ENCODE data around the gene HDHD3.

The HDHD3 gene

DNA sequence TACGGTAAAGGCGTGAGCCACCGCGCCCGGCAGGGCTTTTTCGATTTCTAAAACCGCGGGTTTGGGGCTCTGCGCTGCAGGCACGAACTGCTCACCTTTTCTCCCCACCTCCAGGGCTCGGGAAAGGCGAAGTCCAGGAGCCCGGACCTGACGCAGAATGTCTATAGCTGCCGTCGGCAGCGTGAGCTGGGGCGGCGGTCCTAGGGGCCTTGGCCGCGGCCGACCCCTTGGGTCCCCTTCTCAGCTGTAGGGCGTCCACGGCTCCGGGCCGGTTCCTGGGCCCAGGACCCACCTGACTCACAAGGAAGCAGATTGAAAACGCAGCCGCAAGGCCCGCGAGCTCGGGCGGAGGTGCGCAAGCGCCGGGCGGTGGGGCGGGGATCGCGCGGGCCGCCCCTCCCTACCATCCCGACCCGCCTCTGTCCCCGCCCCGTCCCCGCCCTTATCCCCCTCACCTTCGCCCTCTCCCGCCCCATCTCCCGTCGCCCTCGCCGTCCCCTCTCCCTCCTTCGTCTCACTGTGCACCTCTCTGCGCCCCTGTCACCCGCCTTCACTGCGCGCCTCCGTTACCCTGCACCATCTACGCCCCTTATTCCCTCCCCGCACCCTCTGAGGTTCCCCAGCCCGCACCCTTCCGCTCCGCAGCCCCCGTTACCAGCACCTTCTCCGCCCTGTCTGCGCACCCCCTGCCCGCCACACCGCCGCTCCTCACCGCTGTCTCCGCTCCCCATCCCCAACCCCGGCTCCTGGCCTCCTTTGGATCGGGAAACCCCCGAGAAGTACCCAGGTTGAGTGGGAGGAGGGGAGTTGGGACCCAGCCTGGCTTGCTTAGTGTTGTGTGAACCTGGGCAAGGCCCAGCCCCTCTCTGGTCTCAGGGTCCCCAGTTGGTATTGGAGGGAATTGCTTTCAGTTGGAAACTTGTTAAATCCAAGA is at the start of gene HDHD3:
TSS of gene HDHD3 (minus strand) at position 353 of the 934 bp plus-strand sequence. CDS start 2,632 bp downstream, outside the sequence.
- peak within 1 kb of the TSS; percentile 69 for H3K9ac ChIP-seq
- peak within 1 kb of the TSS; percentile 82 for H3K4me3 ChIP-seq (ENCODE audit: low read depth, low read length)
- TF ChIP-seq, protein P1, sequence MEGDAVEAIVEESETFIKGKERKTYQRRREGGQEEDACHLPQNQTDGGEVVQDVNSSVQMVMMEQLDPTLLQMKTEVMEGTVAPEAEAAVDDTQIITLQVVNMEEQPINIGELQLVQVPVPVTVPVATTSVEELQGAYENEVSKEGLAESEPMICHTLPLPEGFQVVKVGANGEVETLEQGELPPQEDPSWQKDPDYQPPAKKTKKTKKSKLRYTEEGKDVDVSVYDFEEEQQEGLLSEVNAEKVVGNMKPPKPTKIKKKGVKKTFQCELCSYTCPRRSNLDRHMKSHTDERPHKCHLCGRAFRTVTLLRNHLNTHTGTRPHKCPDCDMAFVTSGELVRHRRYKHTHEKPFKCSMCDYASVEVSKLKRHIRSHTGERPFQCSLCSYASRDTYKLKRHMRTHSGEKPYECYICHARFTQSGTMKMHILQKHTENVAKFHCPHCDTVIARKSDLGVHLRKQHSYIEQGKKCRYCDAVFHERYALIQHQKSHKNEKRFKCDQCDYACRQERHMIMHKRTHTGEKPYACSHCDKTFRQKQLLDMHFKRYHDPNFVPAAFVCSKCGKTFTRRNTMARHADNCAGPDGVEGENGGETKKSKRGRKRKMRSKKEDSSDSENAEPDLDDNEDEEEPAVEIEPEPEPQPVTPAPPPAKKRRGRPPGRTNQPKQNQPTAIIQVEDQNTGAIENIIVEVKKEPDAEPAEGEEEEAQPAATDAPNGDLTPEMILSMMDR (IDR thresholded peaks at IDR 0.05), result no peak
- no peaks in the 10 kb centered on the region for H3K79me2 ChIP-seq
- no peaks in the 10 kb centered on the region for H3K36me3 ChIP-seq (ENCODE audit: control insufficient read depth, insufficient read depth, low read length)
- H3K27me3 ChIP-seq (ENCODE audit: control insufficient read depth, insufficient read depth, low read length), result no peaks in the 10 kb centered on the region
- peak within 1 kb of the TSS; percentile 72 for H2AFZ ChIP-seq
- H3K4me1 ChIP-seq, result peaks cover 14% of the 10 kb centered on the region
- H3K9me3 ChIP-seq (ENCODE audit: control insufficient read depth, low read length), result no peaks in the 10 kb centered on the region
- peak within 1 kb of the TSS; percentile 84 for H3K4me2 ChIP-seq (ENCODE audit: low read length)
- peak within 1 kb of the TSS; percentile 92 for H3K27ac ChIP-seq

- Histone ChIP-seq H2AFZ (no peak overlapping the region), H3K4me3 (ENCODE audit: low read depth, low read length) (no peak overlapping the region), H3K9me3 (ENCODE audit: control insufficient read depth, low read length) (no peaks in the 10 kb centered on the region), H3K9ac (no peak overlapping the region), H3K4me1 (no peaks in the 10 kb centered on the region), H3K4me2 (ENCODE audit: low read length) (no peak overlapping the region), H3K27ac (no peak overlapping the region), H3K27me3 (ENCODE audit: control insufficient read depth, insufficient read depth, low read length) (no peaks in the 10 kb centered on the region), H3K79me2 (no peaks in the 10 kb centered on the region), H3K36me3 (ENCODE audit: control insufficient read depth, insufficient read depth, low read length) (no peaks in the 10 kb centered on the region)
- TF ChIP-seq, protein P1 (IDR thresholded peaks at IDR 0.05), result no peak
These were observed 48.3 kb upstream of the HDHD3 start for GRCh38 chr9:113425072-113425471.

DNA sequence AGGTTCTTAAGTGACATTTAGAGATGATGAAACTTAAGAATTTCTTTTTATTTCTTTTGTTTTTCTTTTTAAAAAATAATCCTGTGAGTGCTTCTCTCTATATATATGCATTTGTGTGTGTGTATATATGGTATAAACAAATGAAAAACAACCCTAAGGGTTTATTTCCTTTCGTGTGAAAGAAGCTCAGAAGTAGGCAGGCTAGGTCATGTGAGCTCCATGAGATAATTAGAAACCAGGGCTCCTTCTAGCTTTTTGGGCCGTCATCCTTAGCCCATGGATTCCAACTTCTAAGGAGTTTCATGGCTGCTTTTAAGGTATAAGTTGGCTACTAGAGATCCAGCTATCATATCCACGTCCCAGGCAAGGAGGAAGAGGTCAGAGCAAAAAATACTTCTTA is 44.9 kb upstream of the HDHD3 start:
- Histone ChIP-seq H3K27ac (no peak overlapping the region), H2AFZ (no peak overlapping the region), H3K36me3 (ENCODE audit: control insufficient read depth, insufficient read depth, low read length) (no peaks in the 10 kb centered on the region), H3K4me3 (ENCODE audit: low read depth, low read length) (no peak overlapping the region), H3K79me2 (no peaks in the 10 kb centered on the region), H3K9ac (no peak overlapping the region), H3K4me1 (no peaks in the 10 kb centered on the region), H3K27me3 (ENCODE audit: control insufficient read depth, insufficient read depth, low read length) (no peaks in the 10 kb centered on the region), H3K9me3 (ENCODE audit: control insufficient read depth, low read length) (no peaks in the 10 kb centered on the region), H3K4me2 (ENCODE audit: low read length) (no peak overlapping the region)
- TF ChIP-seq, protein P1 (IDR thresholded peaks at IDR 0.05), result no peak

DNA sequence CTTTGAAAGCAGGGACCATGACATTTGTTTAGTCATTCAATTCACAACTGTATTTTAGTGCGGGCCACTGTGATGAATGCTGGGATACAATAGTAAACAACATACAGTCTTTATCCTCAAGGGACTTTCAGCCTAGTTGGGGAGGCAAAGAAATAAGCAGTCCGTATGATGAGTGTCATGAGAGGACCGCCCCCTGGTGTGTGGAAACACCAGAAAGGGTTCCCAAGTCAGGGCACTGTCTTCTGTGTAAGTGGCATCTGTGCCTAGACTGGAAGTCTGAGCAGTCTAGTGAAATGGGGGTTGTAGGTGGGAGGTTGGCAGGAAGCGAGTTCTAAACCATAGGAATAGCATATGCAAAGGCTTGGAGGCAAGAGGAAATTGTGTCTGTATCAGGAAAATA is 40.6 kb upstream of the HDHD3 start:
- no peaks in the 10 kb centered on the region for H3K36me3 ChIP-seq (ENCODE audit: control insufficient read depth, insufficient read depth, low read length)
- H3K4me3 ChIP-seq (ENCODE audit: low read depth, low read length), result no peak overlapping the region
- H3K27me3 ChIP-seq (ENCODE audit: control insufficient read depth, insufficient read depth, low read length), result no peaks in the 10 kb centered on the region
- H3K27ac ChIP-seq, result no peak overlapping the region
- TF ChIP-seq, protein P1 (IDR thresholded peaks at IDR 0.05), result no peak
- H3K4me1 ChIP-seq, result no peaks in the 10 kb centered on the region
- H3K4me2 ChIP-seq (ENCODE audit: low read length), result no peak overlapping the region
- no peak overlapping the region for H2AFZ ChIP-seq
- no peak overlapping the region for H3K9ac ChIP-seq
- no peaks in the 10 kb centered on the region for H3K9me3 ChIP-seq (ENCODE audit: control insufficient read depth, low read length)
- H3K79me2 ChIP-seq, result no peaks in the 10 kb centered on the region
